ENCODE measurements around the gene RCN1. TPM values are rescaled to one million over a fixed set of nuclear protein-coding genes. Genes with fewer than 3 reads are reported as not detected.
A peak's percentile ranks its signal among the peaks of the same experiment; 100 is the strongest.

RCN1 gene
- total and polyA plus RNA-seq, 9 of the 15 experiments (the other 6 are each of a cell fraction or from before 2014, with no cell fraction given) = 2.1 to 8.7 (median 7.2) TPM

DNA sequence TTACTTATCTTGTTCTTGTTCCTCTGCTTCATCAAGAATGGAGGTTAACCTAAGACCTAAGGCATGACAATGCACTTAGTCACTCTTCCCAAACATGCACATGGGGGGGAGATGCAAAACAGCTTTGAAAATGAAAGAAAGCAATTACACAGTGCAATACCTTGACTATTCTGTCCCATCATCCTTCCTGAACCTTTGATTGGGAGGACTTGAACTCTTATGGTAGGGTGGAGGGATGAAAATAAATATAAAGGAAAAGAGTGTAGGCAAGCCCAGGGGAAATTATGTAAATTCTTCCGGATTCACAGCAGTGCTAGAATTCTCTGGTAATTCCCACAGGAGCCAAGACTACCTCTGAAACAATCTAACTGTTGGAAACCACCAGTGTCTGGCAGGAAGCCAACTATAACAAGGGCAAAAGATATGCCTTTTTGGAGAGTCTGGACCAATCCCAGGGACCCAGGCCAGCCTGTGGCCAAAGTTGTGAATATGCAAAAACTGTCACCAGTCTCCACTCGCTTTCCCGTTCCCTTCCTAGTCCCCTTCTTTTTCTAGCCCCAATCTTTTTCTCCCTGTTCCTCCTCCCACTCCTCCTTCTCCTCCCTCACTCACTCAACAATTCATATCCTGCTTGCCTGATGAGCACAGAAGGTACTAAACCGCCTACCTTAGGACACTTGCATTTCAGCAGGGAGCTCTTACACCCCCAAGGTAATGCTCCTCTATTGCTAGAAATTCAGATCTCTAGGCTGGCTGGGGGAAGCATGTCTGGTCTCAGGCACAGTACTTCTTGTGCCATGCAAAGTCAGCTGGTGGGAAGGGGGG lies 2.5 kb upstream of the RCN1 start (continued):
- 0 out of 4 replicates have a peak, but pooled peaks of 1 of the 2 experiments have one; percentile 9 for TF ChIP-seq RCOR1 (IDR thresholded peaks at IDR 0.05; ENCODE audit: borderline replicate concordance in 1 of 2, low read depth in 2 of 2, low read length in 2 of 2)
- TF ChIP-seq EZH2 (IDR thresholded peaks at IDR 0.05; ENCODE audit: borderline replicate concordance, low read depth, low read length) = no peak

DNA sequence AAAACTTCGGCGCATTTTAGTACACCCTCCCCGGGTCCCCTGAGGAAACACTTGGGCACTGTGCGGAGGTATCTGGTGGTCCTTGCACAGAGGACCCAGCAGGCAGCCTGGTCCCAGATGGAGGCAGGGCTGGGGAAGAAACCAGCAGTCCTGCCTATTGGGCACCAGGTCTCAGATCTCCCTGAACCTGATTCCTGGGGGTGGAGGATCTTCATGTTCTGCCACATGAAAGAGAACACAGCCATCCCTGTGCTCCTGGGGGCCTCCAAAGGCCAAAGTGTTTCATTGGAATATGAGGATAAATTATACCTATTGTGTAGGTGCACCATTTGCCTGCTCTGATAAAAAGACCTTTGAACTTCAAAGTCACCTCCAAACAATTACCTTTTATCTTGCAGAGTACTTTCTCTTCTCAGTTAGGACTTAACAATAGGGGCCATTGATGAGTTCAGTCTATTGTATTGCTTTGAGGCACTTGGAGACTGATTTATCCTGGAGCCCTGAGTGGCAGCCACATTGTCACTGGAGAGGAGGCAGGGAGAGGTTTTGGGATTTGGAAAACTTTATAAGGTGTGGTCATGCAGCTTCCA lies 1.8 kb downstream of the RCN1 start:
- H3K4me2 ChIP-seq (ENCODE audit: insufficient read depth, low read length) = no peak overlapping the region
- H3K4me3 ChIP-seq = no peak overlapping the region
- in situ Hi-C loops (cut with MboI) (no loop called here), intact Hi-C loops (cut with micrococcal nuclease) (no loop called here)
- BruUV-seq (replicated peaks) = TSS peak; percentile 48
- H3K9me3 ChIP-seq (replicated peaks; ENCODE audit: control insufficient read depth, insufficient read depth, low read depth, low read length) = no peaks in the 10 kb centered on the region
- no peaks in the 10 kb centered on the region for H3K36me3 ChIP-seq (ENCODE audit: control insufficient read depth, insufficient read depth, low read length)
- ChIA-PET POLR2A (no interaction called here), CTCF (ENCODE audit: low intra/inter-chr PET ratio) (no interaction called here)
- WGBS (ENCODE audit: insufficient coverage, low coverage, missing lambda C conversion rate) = 43% methylated on average over 4 of the region's 4 CpGs
- no peak overlapping the region for H3K27ac ChIP-seq (ENCODE audit: extremely low read depth, low read depth, low read length)
- H3K79me2 ChIP-seq (ENCODE audit: control insufficient read depth, insufficient read depth, low read length) = no peaks in the 10 kb centered on the region
- DNase-seq (ENCODE audit: extremely low read depth in 1 of 4, low spot score in 3 of 4) (no peak), FAIRE-seq (no peak), ATAC-seq (no peak)
- H3K4me1 ChIP-seq (replicated peaks in 1 of 2; ENCODE audit: control insufficient read depth in 2 of 2, insufficient read depth in 2 of 2, low read length in 2 of 2) = peaks cover 7 to 12% of the 10 kb centered on the region in 2 experiments; a peak in 4 of 5 replicates
- peaks cover 0 to 12% of the 10 kb centered on the region in 2 experiments; a peak in 1 of 5 replicates for H3K27me3 ChIP-seq (ENCODE audit: control insufficient read depth in 2 of 2, insufficient read depth in 2 of 2, low read length in 2 of 2)
- H3K9me1 ChIP-seq (ENCODE audit: control insufficient read depth, insufficient read depth, low read length) = no peaks in the 10 kb centered on the region
- H3K9ac ChIP-seq (ENCODE audit: insufficient read depth in 1 of 2, low read depth in 2 of 2, low read length in 2 of 2) = no peak overlapping the region
- 0 out of 2 replicates have a peak, but pooled peaks cover 3% of the 10 kb centered on the region for H4K20me1 ChIP-seq (replicated peaks; ENCODE audit: control insufficient read depth, insufficient read depth, low read length)
- TF ChIP-seq FUS (optimal IDR thresholded peaks at IDR 0.05; ENCODE audit: low read depth, low read length) = no peak
- H2AFZ ChIP-seq (ENCODE audit: low read depth, low read length) = no peak overlapping the region
